ENCODE results near the gene NCS1. TPM values are rescaled to one million over a fixed set of nuclear protein-coding genes. Genes with fewer than 3 reads are reported as not detected.

Gene NCS1
- total and polyA plus RNA-seq, 9 of the 15 experiments (the other 6 are each of a cell fraction or from before 2014, with no cell fraction given): 0.28 to 27.0 (median 9.6) TPM

GRCh38 chr9:130167927-130168326 is 4.3 kb upstream of the NCS1 start:
- Histone ChIP-seq H3K27ac (ENCODE audit: extremely low read depth, low read depth, low read length) (no peak overlapping the region), H3K4me3 (no peak overlapping the region), H3K27me3 (ENCODE audit: control insufficient read depth in 2 of 2, insufficient read depth in 2 of 2, low read length in 2 of 2) (no peaks in the 10 kb centered on the region; a peak in 1 of 5 replicates), H3K9me1 (ENCODE audit: control insufficient read depth, insufficient read depth, low read length) (no peaks in the 10 kb centered on the region), H3K36me3 (ENCODE audit: control insufficient read depth, insufficient read depth, low read length) (no peaks in the 10 kb centered on the region), H3K4me1 (replicated peaks in 1 of 2; ENCODE audit: control insufficient read depth in 2 of 2, insufficient read depth in 2 of 2, low read length in 2 of 2) (peaks cover 0 to 12% of the 10 kb centered on the region in 2 experiments; a peak in 3 of 5 replicates), H3K4me2 (ENCODE audit: insufficient read depth, low read length) (no peak overlapping the region), H3K9me3 (replicated peaks; ENCODE audit: control insufficient read depth, insufficient read depth, low read depth, low read length) (no peaks in the 10 kb centered on the region), H3K9ac (ENCODE audit: insufficient read depth in 1 of 2, low read depth in 2 of 2, low read length in 2 of 2) (peak overlapping the region in 1 of 2 experiments; percentile 55; a peak in 1 of 4 replicates), H3K79me2 (ENCODE audit: control insufficient read depth, insufficient read depth, low read length) (peaks cover 2% of the 10 kb centered on the region), H2AFZ (ENCODE audit: low read depth, low read length) (no peak overlapping the region), H4K20me1 (replicated peaks; ENCODE audit: control insufficient read depth, insufficient read depth, low read length) (no peaks in the 10 kb centered on the region)
- 28% methylated on average over 5 of the region's 6 CpGs for WGBS (ENCODE audit: insufficient coverage, low coverage, missing lambda C conversion rate)
- DNase-seq (ENCODE audit: extremely low read depth in 1 of 4, low spot score in 3 of 4): no peak
- BruUV-seq (replicated peaks): no TSS peak
- in situ Hi-C loops (cut with MboI): no loop called here
- intact Hi-C loops (cut with micrococcal nuclease): loop anchor here (5.0 kb wide), 1 partner anchor 56 kb away; no protein-coding TSS in a partner anchor
- ChIA-PET POLR2A (no interaction called here), CTCF (ENCODE audit: low intra/inter-chr PET ratio) (interaction anchor here (1.0 kb wide), 1 partner anchor 68 kb away, joined by 4 read pairs; no protein-coding TSS in a partner anchor)
- ATAC-seq: peak; percentile 14; the same call in 1 of the 3 replicates
- FAIRE-seq: no peak
- TF ChIP-seq SNRNP70 (optimal IDR thresholded peaks at IDR 0.05; ENCODE audit: low read depth, low read length): no peak
- no peak for TF ChIP-seq SAFB (IDR thresholded peaks at IDR 0.05; ENCODE audit: borderline replicate concordance, low read depth, low read length)
- TF ChIP-seq ZBTB40 (IDR thresholded peaks at IDR 0.05): no peak
- no peak for TF ChIP-seq ZBTB40 (CRISPR knock-in tag; IDR thresholded peaks at IDR 0.05)
- TF ChIP-seq CTCF (IDR thresholded peaks at IDR 0.05 in 2 of 3, conservative IDR thresholded peaks at IDR 0.05 in 1 of 3; ENCODE audit: insufficient read depth in 2 of 3, low read depth in 1 of 3, low read length in 3 of 3): peak in 2 of 3 experiments; percentile 22 to 30; a peak in 3 of 6 replicates
- TF ChIP-seq MAFG (tag; conservative IDR thresholded peaks at IDR 0.05): no peak
- no peak for TF ChIP-seq MCM2 (IDR thresholded peaks at IDR 0.05; ENCODE audit: low read depth)
- no peak for TF ChIP-seq RFX1 (IDR thresholded peaks at IDR 0.05)
- no peak for TF ChIP-seq FOXA1 (IDR thresholded peaks at IDR 0.05; ENCODE audit: borderline replicate concordance)

All from K562 (cell line).